IMR-90 (cell line): ENCODE results near the gene EMSY. TPM values are rescaled to one million over a fixed set of nuclear protein-coding genes. Genes with fewer than 3 reads are reported as not detected.

Experiments used
- ATAC-seq: fragments of 200-7000 bp; cut with Tn5 transposase; 2 replicates; pipeline ENCODE4 v1.9.1; 2020; ENCODE audit warnings: low read depth, mild to moderate bottlenecking, moderate library complexity
- BruUV-seq: library from RNA; stranded (reverse); fragments of 400-500 nt; replicated peaks from 2 replicates; lab custom pipeline; 2021; lab: Mats Ljungman, UMichigan
- CTCF ChIA-PET: fragments of 300-600 bp; formaldehyde crosslinking; extraction: SDS; loops from one replicate; lab custom pipeline; 2021; ENCODE audit warnings: antibody characterized with exemption; lab: Yijun Ruan, JAX
- POLR2A ChIA-PET: fragments of 300-600 bp; sonication (Branson Sonifier 250); formaldehyde crosslinking; loops from one replicate; lab custom pipeline; 2022; ENCODE audit warnings: antibody characterized with exemption; ENCODE audit not compliant: unreplicated experiment; lab: Charles Lee
- DNase-seq: peaks from one replicate; pipeline ENCODE4 v3.0.0; 2013
- H2AFZ ChIP-seq: replicated peaks from 2 replicates; pipeline ENCODE3; 2013; ENCODE audit warnings: low read length, mild to moderate bottlenecking; ENCODE audit not compliant: poor library complexity
- H2AK5ac ChIP-seq: 2 replicates; pipeline ENCODE4 v1.6.1; 2013; ENCODE audit warnings: low read depth, low read length, inconsistent platforms
- H2AK9ac ChIP-seq: replicated peaks from 2 replicates; pipeline ENCODE3; 2013; ENCODE audit warnings: mild to moderate bottlenecking, low read depth, low read length, moderate library complexity; ENCODE audit not compliant: poor library complexity
- H2BK120ac ChIP-seq: 2 replicates; pipeline ENCODE4 v1.6.1; 2013; ENCODE audit warnings: low read depth, low read length, inconsistent platforms
- H2BK15ac ChIP-seq: 3 replicates; pipeline ENCODE4 v1.6.1; 2013; ENCODE audit warnings: low read depth, low read length, inconsistent platforms
- H2BK20ac ChIP-seq: 2 replicates; pipeline ENCODE4 v1.6.1; 2013; ENCODE audit warnings: low read depth, mild to moderate bottlenecking, inconsistent platforms, low read length, moderate library complexity
- H2BK5ac ChIP-seq: 2 replicates; pipeline ENCODE4 v1.6.1; 2013; ENCODE audit warnings: mild to moderate bottlenecking, low read depth, low read length, inconsistent platforms; ENCODE audit not compliant: poor library complexity, severe bottlenecking
- H3K14ac ChIP-seq: replicated peaks from 2 replicates; pipeline ENCODE4 v1.6.1; 2013; ENCODE audit warnings: low read depth, low read length, inconsistent platforms
- H3K18ac ChIP-seq: 2 replicates; pipeline ENCODE4 v1.6.1; 2013; ENCODE audit warnings: low read depth, low read length, control low read depth
- H3K23ac ChIP-seq: 2 replicates; pipeline ENCODE4 v1.6.1; 2013; ENCODE audit warnings: low read depth, low read length, inconsistent platforms
- H3K27ac ChIP-seq: 2 replicates; pipeline ENCODE4 v1.5.1; 2013; ENCODE audit warnings: mild to moderate bottlenecking, control low read depth, low read length; ENCODE audit not compliant: insufficient read depth
- H3K27me3 ChIP-seq: 2 replicates; pipeline ENCODE4 v1.6.1; 2013; ENCODE audit warnings: low read length; ENCODE audit not compliant: control insufficient read depth, insufficient read depth
- H3K36me3 ChIP-seq: 2 replicates; pipeline ENCODE4 v1.6.1; 2013; ENCODE audit warnings: low read length, mixed read lengths; ENCODE audit not compliant: control insufficient read depth, insufficient read depth
- H3K4ac ChIP-seq: 2 replicates; pipeline ENCODE4 v1.6.1; 2013; ENCODE audit warnings: low read depth, low read length, inconsistent platforms
- H3K4me1 ChIP-seq: 2 replicates; pipeline ENCODE4 v1.6.1; 2013; ENCODE audit warnings: low read length, mixed read lengths; ENCODE audit not compliant: control insufficient read depth, insufficient read depth
- H3K4me2 ChIP-seq: 2 replicates; pipeline ENCODE4 v1.6.1; 2013; ENCODE audit warnings: low read depth, mild to moderate bottlenecking, control low read depth, low read length, moderate library complexity
- H3K4me3 ChIP-seq: 2 replicates; pipeline ENCODE4 v1.5.1; 2013; ENCODE audit warnings: low read depth, mild to moderate bottlenecking, control low read depth, low read length, moderate library complexity; ENCODE audit not compliant: insufficient read depth
- H3K56ac ChIP-seq: 2 replicates; pipeline ENCODE4 v1.6.1; 2013; ENCODE audit warnings: low read length, inconsistent platforms; ENCODE audit not compliant: insufficient read depth; ENCODE audit errors: extremely low read depth
- H3K79me1 ChIP-seq, 2 experiments: 2 replicates each; pipeline ENCODE4 v1.6.1; 2013; ENCODE audit warnings: low read length in 2 of 2, inconsistent platforms in 1 of 2, low read depth in 1 of 2
- H3K9ac ChIP-seq: 2 replicates; pipeline ENCODE4 v1.6.1; 2013; ENCODE audit warnings: low read depth, low read length, control low read depth
- H3K9me1 ChIP-seq: 2 replicates; pipeline ENCODE4 v1.6.1; 2013; ENCODE audit warnings: low read length, inconsistent platforms; ENCODE audit not compliant: insufficient read depth
- H3K9me3 ChIP-seq: 2 replicates; pipeline ENCODE4 v1.6.1; 2013; ENCODE audit warnings: low read length; ENCODE audit not compliant: control insufficient read depth, insufficient read depth
- H4K20me1 ChIP-seq: 2 replicates; pipeline ENCODE4 v1.6.1; 2013; ENCODE audit warnings: low read length, inconsistent platforms; ENCODE audit not compliant: insufficient read depth
- H4K5ac ChIP-seq: 2 replicates; pipeline ENCODE4 v1.6.1; 2013; ENCODE audit warnings: mild to moderate bottlenecking, low read depth, low read length, control low read depth
- H4K8ac ChIP-seq, 2 experiments: 2 replicates each; pipeline ENCODE4 v1.6.1; 2013; ENCODE audit warnings: low read depth in 2 of 2, low read length in 2 of 2, control low read depth in 1 of 2, inconsistent platforms in 1 of 2
- H4K91ac ChIP-seq: 2 replicates; pipeline ENCODE4 v1.6.1; 2013; ENCODE audit warnings: low read depth, low read length, inconsistent platforms; ENCODE audit not compliant: insufficient read depth
- MAFK ChIP-seq: IDR thresholded peaks from 2 replicates; pipeline ENCODE4 v1.6.1; 2012; ENCODE audit warnings: low read depth, low read length, improper control_type of control experiment
- MXI1 ChIP-seq: IDR thresholded peaks from 2 replicates; pipeline ENCODE4 v1.6.1; 2012; ENCODE audit warnings: low read depth, mild to moderate bottlenecking, low read length, moderate library complexity, borderline replicate concordance
- USF2 ChIP-seq: fragments of 150-350 bp; IDR thresholded peaks from 2 replicates; pipeline ENCODE4 v1.6.1; 2017; ENCODE audit warnings: mild to moderate bottlenecking, antibody characterized with exemption, low read length, low read depth
- WGBS, 2 experiments: methylation state at CpG; one replicate each; pipeline versions ENCODE4 v1.1.5 to v1.1.7; 2013; ENCODE audit warnings: missing lambda C conversion rate in 2 of 2; ENCODE audit not compliant: insufficient read length in 1 of 2; ENCODE audit errors: extremely low coverage in 2 of 2; 5-methylcytosine and 5-hydroxymethylcytosine counted together
- dilution Hi-C: fragments of 300-500 bp; cut with HindIII; formaldehyde crosslinking; loops from one replicate; pipeline ENCODE4 v1.14.3; 2018; ENCODE audit warnings: low sequenced_read_pairs; ENCODE audit not compliant: unreplicated experiment
- in situ Hi-C: fragments of 300-500 bp; cut with MboI; formaldehyde crosslinking; loops from 3 replicates; pipeline ENCODE4 v1.14.3; 2019; ENCODE audit warnings: low sequenced_read_pairs, inconsistent platforms, mixed read lengths
- intact Hi-C: fragments of 100-400 bp; cut with micrococcal nuclease; formaldehyde crosslinking; loops from 2 replicates; pipeline ENCODE4 v1.10.0; 2022
- polyA plus RNA-seq, 3 experiments: library from polyadenylated mRNA; depleted of rRNA; stranded (reverse); fragments of >200 nt; gene quantifications; 2 replicates each; pipeline ENCODE4 v1.2.3, GENCODE V29; 2012; ENCODE audit warnings: low replicate concordance in 1 of 3
- total RNA-seq: library from RNA; depleted of rRNA; stranded (reverse); fragments of >200 nt; gene quantifications from 2 replicates; pipeline ENCODE4 v1.2.3, GENCODE V29; 2012

The EMSY gene
- total and polyA plus RNA-seq, 2 of the 4 experiments (the other 2 are of a cell fraction): 14.1 to 22.0 TPM

DNA sequence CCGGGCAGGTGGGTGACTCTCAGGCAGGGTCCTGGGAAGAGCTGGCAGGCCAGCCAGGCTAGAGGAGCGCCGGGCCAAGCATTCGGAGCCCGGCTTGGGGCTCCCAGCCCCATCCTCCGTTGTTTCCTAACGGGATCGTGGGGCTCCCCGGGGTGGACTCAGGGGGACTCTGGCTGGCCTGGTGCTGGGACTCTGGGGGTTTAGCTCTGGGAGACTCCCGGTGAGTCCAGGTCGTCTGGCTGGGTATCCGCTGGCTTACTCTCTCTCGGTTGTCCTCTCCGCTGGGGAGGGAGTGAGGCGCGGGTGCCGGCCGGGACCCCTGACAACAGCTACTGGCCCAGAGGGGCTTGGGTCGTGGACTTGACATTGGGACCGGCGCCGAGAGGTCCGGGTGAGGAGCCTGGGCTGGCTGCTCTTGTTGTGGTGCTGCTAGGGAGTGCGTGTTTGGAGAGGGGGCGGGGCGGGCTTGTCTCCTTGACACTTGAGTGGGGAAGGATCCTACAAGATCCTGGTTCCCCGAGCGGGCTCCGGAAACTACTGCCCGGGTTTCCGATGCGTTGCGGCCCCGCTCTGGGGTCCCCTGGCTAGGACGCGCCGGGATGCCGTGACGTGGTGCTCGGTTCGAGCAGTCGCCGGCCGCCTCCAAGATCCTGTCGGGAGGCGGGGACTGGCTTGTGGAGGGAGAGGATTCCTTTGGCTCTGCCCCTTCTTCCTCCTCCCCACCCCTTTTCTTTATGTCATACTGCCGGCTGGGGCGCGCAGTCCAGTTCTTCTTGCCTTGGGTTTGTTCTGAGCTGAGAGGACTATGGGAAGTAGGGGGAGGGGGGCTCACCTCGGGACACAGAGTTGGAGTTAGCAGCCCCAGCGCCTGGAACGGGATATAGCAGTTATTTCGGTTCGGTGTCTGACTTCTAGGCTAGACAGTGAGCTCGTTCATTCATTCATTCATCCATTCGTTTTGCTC, 585 bp downstream of the EMSY start (continued):
- TF ChIP-seq MXI1 (no peak), USF2 (no peak)

- POLR2A ChIA-PET: no interaction called here
These were observed 3.7 kb downstream of the EMSY start for GRCh38 chr11:76448506-76448905.

More at GRCh38 chr11:76448506-76448905, 3.7 kb downstream of the EMSY start:
- CTCF ChIA-PET: interaction anchor here (0.7 kb wide), 1 partner anchor 276 kb away, joined by 3 read pairs; no protein-coding TSS in a partner anchor
- in situ Hi-C loops (no loop called here), intact Hi-C loops (no loop called here), dilution Hi-C loops (no loop called here)
- Histone ChIP-seq H3K27ac (no peak overlapping the region), H3K27me3 (no peaks in the 10 kb centered on the region), H3K18ac (no peak overlapping the region), H3K23ac (no peak overlapping the region), H4K5ac (no peak overlapping the region), H3K9me1 (0 out of 2 replicates have a peak, but pooled peaks cover 3% of the 10 kb centered on the region), H2AK9ac (no peak overlapping the region), H4K20me1 (peaks cover 9% of the 10 kb centered on the region; the same call in 1 of the 2 replicates), H3K4ac (no peak overlapping the region), H2BK120ac (no peak overlapping the region), H2AFZ (no peak overlapping the region), H3K9ac (no peak overlapping the region), H3K36me3 (peaks cover 4% of the 10 kb centered on the region), H2BK20ac (no peak overlapping the region), H3K9me3 (no peaks in the 10 kb centered on the region), H3K14ac (no peak overlapping the region), H3K4me3 (no peak overlapping the region), H4K8ac (no peak overlapping the region), H3K56ac (no peak overlapping the region), H2BK5ac (no peak overlapping the region), H3K79me1 (peaks cover 10 to 34% of the 10 kb centered on the region in 2 experiments; a peak in 3 of 4 replicates), H2AK5ac (no peak overlapping the region), H3K4me1 (no peaks in the 10 kb centered on the region), H3K4me2 (no peak overlapping the region), H4K91ac (no peak overlapping the region), H2BK15ac (no peak overlapping the region)
- ATAC-seq (no peak), DNase-seq (no peak)
- WGBS, 2 experiments: no CpG with 5 or more reads among the region's 2 CpGs
- no TSS peak for BruUV-seq
- TF ChIP-seq MAFK: no peak
